Measurements from ENCODE around the gene FRMD5. TPM values are rescaled to one million over a fixed set of nuclear protein-coding genes. Genes with fewer than 3 reads are reported as not detected.

Gene FRMD5
- total RNA-seq, 1 experiment from 2014 or later: 3.9 TPM

- Histone ChIP-seq H4K8ac (replicated peaks; ENCODE audit: insufficient read length, low read depth, low read length) (no peak overlapping the region), H3K4ac (ENCODE audit: low read depth, low read length) (no peak overlapping the region), H2BK5ac (ENCODE audit: insufficient read length, low read length) (no peak overlapping the region), H3K23me2 (ENCODE audit: insufficient read length, low read depth, low read length, poor library complexity, severe bottlenecking) (no peaks in the 10 kb centered on the region), H3K23ac (ENCODE audit: insufficient read length, low read depth, low read length) (no peak overlapping the region), H3K27ac (ENCODE audit: insufficient read length, low read depth, low read length) (no peak overlapping the region), H3K9me3 (ENCODE audit: control insufficient read depth, low read depth, low read length) (no peaks in the 10 kb centered on the region), H3K56ac (ENCODE audit: insufficient read length, low read depth, low read length) (no peak overlapping the region), H3K4me2 (ENCODE audit: insufficient read depth, insufficient read length, low read length) (no peak overlapping the region), H3K9ac (ENCODE audit: extremely low read depth, insufficient read length, low read length) (no peak overlapping the region), H2BK12ac (ENCODE audit: insufficient read length, low read depth, low read length) (no peak overlapping the region), H2BK15ac (ENCODE audit: low read depth, low read length) (no peak overlapping the region), H2BK20ac (ENCODE audit: low read depth, low read length, poor library complexity, severe bottlenecking) (no peak overlapping the region), H3K4me1 (ENCODE audit: insufficient read depth, low read length) (peaks cover 4% of the 10 kb centered on the region; the same call in 1 of the 2 replicates), H2AK5ac (ENCODE audit: insufficient read length, low read length) (no peak overlapping the region), H3K18ac (ENCODE audit: insufficient read length, low read depth, low read length) (no peak overlapping the region), H3K14ac (ENCODE audit: insufficient read depth, low read length) (no peak overlapping the region), H4K91ac (ENCODE audit: insufficient read length, low read depth, low read length) (no peak overlapping the region), H3K79me2 (ENCODE audit: insufficient read depth, low read length) (no peaks in the 10 kb centered on the region), H2AFZ (ENCODE audit: low read length) (no peak overlapping the region), H2BK120ac (ENCODE audit: low read depth, low read length, poor library complexity, severe bottlenecking) (no peak overlapping the region), H3K27me3 (ENCODE audit: insufficient read depth, low read length) (no peaks in the 10 kb centered on the region), H4K20me1 (ENCODE audit: control insufficient read depth, insufficient read depth, insufficient read length) (no peaks in the 10 kb centered on the region), H3T11ph (ENCODE audit: low read length) (no peak overlapping the region), H4K5ac (ENCODE audit: insufficient read length, low read depth, low read length) (no peak overlapping the region), H3K79me1 (ENCODE audit: insufficient read depth, low read depth, low read length, poor library complexity, severe bottlenecking) (no peaks in the 10 kb centered on the region)
- H3K27ac Mint-ChIP-seq: peak overlapping the region in 2 of 3 experiments; percentile 70 to 75; a peak in 4 of 7 replicates
- no peak for TF ChIP-seq CTCF (conservative IDR thresholded peaks at IDR 0.05)
- H3K4me3 Mint-ChIP-seq: no peak overlapping the region
- peaks cover 14 to 22% of the 10 kb centered on the region in 2 experiments for H3K4me1 Mint-ChIP-seq
- WGBS (ENCODE audit: extremely low coverage, insufficient read length, low lambda C conversion rate): no CpG with 5 or more reads among the region's 2 CpGs
- H3K27me3 Mint-ChIP-seq (ENCODE audit: low read depth): no peaks in the 10 kb centered on the region; the same call in 1 of the 2 replicates
- H3K9me3 Mint-ChIP-seq: no peaks in the 10 kb centered on the region; a peak in 1 of 5 replicates
- DNase-seq: no peak
- peaks cover 0 to 2% (median 0%) of the 10 kb centered on the region in 3 experiments; a peak in 2 of 7 replicates for H3K36me3 Mint-ChIP-seq (ENCODE audit: insufficient read depth in 1 of 3, low read depth in 3 of 3)
These were observed 236.2 kb downstream of the FRMD5 start for GRCh38 chr15:43958861-43959330.
